AML-193 (cell line): Measurements from ENCODE around the gene MAST2.

Experiments
- DNase-seq, 2 experiments: peaks; one replicate each; lab custom pipeline; 2025; lab: John Stamatoyannopoulos, UW

The MAST2 gene

DNA sequence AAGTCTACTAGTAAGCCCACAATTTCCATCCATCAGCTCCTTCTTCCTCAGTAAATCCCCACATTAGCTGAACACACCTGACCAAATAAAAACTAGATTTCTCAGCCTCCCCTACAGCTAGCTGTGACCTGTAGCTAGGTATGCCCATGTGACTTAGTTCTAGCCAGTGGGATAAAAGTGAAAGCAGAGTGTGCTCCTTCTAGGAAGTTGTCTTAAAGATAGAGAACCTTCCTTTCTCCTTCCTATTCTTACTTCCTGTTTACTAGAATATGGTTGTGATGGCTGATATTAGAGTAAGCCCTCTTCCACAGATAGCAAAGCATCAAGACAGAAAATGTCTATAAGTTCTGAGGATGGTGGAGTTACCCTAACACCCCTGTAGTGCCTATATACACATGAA lies 262.0 kb downstream of the MAST2 start:
- peak; percentile 64 to 86 for DNase-seq

DNA sequence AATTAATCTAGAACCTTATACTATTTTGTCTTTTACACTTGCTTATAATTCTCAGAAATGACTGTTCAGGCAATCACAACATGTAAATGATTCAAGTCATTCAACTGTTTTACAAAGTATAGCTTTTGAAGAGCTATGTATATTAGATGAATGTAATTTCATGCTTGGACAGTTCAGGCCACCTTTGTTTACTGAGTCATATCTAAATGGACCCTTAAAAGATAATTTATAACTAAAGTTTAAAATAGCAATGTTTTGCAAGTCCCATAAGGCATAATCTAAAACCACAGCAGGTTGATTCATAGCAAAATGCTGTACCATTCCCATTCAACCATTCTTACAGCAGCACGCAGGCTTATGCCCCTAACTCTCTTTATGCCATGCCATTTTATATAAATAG lies 264.2 kb downstream of the MAST2 start:
- no peak for DNase-seq

DNA sequence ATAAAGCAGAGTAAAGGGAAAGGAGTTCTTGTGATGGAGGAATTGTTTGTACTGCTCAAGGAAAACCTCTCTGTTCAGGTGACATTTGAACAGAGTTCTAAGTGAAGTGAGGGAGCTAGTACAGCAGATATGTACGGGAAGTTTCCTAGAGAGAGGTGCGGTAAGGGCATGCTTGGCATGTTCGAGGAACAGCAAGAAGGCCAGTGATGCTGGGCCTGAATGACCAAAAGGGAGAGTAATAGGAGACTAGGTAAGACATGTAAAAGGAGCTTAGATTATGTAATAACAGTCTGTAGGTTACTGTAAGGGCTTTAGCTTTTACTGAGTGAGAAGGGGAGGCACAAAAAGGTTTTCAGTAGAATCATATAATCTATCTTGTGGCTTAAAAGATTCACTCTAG lies 265.1 kb downstream of the MAST2 start:
- DNase-seq, result no peak

DNA sequence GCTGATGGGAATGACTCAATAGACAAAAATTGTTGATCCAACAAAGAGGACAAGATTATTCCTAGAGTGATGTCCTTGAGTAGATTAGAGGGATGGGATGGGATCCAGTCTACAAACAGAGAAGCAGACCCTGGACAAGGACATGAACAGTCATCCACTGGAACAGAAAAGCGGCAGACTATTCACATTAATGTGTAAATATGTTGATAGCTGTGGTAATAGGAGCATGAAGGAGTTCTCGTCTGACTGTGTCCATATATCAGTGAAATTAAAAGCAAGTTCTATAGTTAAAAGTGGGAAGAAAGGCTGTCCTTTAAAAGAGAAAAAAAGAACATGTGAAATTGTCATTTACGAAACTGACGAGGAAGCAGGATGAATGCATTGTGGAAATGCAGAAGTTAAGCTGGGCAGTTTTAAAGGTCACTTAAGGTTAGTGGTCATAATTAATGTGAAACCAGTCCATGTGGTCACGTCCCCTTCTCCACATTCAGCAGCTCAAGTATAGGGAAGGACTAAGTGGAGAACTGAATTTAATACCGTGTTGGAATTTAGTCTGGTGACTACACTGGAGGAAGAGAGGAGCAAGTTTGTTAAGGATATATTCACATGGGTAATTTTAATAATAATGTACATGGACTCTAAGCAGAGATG lies 266.9 kb downstream of the MAST2 start:
- peak; percentile 91 to 93 for DNase-seq

DNA sequence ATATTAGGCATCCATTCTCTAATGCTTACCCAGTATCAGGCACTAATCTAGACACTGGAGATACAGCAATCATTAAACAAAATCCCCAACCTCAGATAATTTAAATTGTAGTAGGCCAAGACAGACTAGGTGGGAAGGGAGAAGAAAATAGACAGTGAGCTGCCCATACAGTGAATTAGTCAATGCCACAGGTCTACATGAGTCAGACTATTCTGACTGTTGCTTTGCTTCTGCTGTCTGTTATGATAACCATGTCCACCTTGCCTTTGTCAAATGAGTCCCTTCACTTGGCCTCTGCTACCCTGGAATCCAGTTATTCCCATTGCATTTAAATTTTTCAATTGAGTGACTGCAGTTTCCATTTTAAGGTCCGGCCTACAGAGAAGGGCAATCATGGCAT lies 269.6 kb downstream of the MAST2 start:
- DNase-seq, result no peak

DNA sequence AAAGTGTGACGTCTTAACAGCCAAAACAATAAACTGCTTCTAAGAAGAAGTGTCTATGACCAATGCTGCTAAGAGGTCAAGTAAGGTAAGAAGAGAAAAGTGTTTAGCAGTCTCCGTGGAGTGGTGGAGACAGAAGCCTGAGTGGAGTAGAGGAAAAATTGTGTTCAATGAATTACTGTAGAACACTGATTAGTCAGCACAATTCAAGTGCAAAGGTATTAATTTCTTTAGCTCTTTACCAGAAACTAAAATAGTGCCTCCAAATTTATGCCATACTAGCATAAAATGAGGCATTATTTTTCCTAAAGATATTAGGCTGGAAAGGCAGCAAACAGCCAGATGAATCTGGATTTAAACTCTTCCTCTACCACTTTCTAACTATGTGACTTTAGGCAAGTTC lies 272.9 kb downstream of the MAST2 start:
- no peak for DNase-seq

DNA sequence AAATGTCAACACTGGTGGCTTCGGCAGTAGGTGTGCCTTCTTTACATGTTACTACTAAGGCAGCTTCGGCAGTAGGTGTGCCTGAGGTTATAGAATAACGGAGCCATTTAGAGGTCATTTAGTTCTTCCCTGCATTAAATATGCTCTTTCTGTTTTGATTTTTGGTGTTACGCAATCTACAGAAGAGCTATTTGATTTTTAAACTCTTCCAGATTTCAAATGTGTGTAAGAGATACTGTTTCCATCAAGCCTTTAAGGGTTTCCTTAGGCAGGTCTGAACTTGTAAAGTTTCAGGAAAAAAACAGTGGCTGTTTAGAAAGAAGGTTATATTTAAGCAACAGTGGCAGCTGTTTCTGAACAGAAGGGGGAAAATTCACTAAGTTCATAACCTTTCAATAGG lies 274.2 kb downstream of the MAST2 start:
- no peak for DNase-seq

DNA sequence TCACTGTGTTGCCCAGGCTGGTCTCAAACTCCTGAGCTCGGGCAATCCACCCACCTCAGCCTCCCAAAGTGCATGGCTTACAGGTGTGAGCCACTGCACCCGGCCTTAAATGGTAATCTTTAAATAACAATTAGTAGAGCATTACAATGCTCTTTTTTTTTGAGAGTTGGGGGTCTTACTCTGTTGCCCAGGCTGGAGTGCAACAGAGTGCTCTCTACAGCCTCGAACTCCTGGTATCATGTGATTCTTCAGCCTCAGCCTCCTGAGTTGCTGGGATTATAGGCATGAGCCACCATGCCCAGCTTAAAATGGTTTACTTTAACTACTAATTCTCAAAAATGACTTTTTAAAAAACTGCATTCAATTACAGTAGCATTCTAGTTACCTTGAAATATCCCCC lies 276.8 kb downstream of the MAST2 start:
- no peak for DNase-seq

DNA sequence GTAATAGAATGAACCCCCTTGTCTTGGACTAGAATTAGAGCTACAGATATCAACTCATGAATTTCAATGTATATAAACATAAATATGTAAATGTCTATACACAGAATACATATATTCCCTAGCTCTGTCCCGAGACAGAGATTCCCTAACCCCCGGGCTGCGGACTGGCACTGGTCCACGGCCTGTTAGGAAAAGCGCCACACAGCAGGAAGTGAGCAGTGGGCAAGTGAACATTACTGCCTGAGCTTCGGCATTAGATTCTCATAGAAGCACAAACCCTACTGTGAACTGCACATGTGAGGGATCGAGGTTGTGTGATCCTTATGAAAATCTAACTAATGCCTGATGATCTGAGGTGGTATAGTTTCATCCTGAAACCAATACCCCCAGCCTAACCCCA lies 277.8 kb downstream of the MAST2 start:
- DNase-seq, result no peak

DNA sequence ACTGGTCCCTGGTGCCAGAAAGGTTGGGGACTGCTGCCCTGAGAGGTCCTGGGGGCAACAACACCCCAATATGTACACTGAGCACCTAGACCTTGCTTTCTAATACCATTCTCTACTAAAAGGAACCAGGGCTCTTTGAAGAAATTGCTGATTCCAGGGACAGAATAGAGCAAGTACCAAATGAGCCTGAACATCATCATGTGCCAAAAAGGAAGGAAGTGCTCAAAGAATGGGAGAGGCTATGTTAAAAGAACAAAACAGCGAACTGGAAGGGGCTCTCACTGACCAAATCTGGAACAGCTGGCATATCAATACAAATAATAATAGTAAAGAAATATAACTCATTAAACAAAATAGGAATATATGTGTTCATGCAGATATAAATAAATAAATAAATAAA lies 278.2 kb downstream of the MAST2 start:
- no peak for DNase-seq

DNA sequence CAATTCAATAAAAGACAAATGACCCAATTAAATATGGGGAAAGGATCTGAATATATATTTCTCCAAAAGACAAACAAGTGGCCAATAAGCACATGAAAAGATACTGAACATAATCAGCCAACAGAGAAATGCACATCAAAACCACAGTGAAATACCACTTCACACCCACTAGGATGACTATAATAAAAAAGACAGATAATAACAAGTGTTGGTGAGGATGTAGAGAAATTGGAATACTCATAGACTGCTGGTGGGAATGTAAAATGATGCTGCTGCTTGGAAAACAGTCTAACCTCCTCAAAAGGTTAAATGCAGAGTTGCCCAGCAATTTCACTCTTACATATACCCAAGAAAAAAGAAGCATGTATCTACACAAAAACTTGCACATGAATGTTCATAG lies 280.2 kb downstream of the MAST2 start:
- no peak for DNase-seq

DNA sequence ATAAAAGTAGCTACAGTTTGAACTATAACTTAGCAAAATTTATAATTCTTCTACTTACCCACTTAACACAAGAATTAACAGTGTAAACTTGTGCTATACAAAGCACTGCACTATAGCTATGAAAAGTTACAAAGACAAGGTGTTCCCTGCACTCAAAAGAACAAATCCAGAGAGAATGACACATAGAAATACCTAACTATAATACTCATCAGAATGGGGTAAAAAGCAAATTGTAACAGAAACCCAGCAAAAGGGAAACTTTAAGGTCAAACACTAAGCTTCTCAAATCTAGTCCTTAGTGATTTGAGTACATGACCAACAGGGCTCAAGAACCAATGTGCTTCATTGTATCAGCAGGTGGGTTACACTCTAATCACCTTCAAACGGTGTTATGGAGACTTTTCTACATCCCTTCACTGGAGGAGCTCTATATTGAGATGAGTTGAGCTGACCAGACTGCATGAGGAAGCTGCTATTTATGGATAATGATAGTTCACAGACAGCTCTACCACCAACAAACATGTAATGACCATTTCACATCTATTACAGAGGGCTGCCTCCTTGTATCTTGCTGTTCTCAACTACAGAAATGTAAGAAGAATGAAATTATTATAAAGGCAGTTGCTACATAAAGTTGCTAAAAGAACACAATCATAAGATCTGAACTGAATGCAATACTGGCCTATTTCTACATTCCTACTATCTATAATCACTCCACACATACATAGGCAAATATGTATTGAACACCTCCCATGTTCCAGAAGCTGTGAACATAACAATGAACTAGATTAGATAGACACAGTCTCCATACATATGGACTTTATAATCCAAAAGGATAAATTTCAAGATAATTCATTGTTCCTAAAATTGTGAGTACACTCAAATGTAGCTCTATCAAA lies 281.4 kb downstream of the MAST2 start:
- DNase-seq, result no peak
